Activated naive CD4-positive, alpha-beta T cell treated with Interleukin-2 at 50 U/mL for 16 hours (primary cell): ENCODE data around the gene RSPH6A.
"Not testable (repeated sequence)": the region's sequence is repeated elsewhere in the genome, so short reads cannot be mapped to it uniquely, and the experiment has no call there.

ENCODE experiments used
- DNase-seq: peaks from one replicate; pipeline ENCODE4 v3.0.0-alpha.2; 2020

The RSPH6A gene

DNA sequence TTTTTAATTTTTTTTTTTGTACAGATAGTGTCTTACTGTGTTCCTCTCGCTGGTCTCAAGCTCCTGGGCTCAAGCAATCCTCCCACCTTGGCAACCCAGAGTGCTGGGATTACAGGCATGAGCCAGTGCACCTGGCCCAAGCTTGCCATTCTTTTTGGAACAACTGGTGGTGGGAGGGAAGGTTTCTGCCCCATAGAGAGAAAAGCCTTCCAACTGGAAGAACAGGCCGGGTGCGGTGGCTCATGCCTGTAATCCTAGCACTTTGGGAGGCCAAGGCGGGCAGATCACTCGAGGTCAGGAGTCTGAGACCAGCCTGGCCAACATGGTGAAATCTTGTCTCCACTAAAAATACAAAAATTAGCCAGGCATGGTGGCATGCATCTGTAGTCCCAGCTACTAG lies 15.6 kb downstream of the RSPH6A start:
- DNase-seq, result not testable (repeated sequence)

DNA sequence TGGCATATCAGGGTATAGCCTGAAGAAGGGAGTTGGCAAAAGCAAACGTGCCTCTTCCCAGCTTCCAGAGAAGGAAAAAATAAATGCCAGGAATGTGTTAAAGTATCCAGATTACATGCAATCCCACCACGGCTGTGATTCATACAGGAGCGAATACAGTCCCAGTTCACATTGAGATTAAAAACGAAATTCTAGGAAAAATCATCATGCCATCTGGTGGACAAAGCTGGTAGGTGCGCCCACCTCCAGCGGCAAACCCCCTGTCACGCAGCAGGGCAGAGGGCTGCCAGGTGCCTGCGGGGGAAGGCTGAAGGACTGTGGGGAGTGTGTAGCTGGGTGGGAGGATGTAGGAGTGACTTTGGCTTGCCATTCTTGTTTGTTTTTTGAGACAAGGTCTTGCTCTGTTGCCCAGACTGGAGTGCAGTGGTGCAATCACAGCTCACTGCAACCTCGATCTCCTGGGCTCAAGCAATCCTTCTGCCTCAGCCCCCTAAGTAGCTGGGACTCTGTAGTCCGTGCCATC lies 16.1 kb downstream of the RSPH6A start:
- peak; percentile 63 for DNase-seq

DNA sequence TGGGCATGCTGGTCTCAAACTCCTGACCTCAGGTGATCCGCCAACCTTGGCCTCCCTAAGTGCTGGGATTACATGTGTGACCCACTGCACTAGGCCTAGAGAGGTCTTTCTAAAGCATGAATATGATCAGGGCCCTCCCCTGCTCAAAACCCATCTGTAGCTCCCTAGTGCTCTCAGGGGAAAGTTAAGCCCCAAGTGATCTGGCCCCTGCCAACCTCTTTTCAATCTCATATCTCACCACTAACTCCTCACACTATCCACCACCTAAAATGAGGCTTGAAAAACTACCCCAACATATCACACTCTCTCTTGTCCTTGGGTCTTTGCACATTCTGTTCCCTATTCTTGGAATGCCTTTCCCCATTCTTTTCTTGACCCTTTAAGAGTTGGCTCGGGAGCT lies 20.5 kb downstream of the RSPH6A start:
- no peak for DNase-seq

DNA sequence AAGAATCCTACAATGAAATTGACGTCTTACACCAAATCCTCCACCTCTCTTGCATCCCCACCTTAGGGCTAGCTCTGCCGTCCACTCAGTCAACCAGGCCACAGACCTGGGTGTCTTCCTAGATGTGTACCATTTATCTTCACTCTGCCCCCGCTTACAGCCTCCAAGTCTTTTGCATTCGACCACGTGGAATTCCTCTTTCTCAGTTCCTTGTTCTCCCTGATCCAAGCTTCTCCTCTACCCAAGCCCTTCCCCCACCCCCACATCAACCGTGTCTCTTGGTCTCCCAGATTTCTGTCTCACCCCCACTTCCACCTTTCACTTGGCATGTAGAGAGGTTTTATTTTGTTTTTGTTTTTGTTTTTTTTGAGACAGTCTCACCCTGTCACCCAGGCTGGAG lies 21.2 kb downstream of the RSPH6A start:
- DNase-seq, result no peak

DNA sequence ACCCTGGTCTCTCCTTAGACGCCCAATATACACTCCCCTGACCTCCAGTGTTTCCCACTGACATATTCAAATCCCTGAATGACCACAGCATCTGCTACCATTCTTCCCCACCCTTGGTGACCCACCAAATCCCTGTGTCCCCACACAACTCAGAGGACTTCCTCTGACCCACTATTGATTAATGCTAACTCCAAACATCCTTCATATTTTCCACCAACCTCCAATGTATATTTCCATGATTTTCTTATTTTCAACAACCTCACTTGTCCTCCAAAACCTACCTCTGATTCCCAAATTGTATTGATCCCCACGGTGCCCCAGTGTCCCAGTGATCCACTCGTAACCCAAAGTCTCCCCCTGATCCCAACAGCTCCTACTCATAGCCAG lies 21.9 kb downstream of the RSPH6A start:
- no peak for DNase-seq

DNA sequence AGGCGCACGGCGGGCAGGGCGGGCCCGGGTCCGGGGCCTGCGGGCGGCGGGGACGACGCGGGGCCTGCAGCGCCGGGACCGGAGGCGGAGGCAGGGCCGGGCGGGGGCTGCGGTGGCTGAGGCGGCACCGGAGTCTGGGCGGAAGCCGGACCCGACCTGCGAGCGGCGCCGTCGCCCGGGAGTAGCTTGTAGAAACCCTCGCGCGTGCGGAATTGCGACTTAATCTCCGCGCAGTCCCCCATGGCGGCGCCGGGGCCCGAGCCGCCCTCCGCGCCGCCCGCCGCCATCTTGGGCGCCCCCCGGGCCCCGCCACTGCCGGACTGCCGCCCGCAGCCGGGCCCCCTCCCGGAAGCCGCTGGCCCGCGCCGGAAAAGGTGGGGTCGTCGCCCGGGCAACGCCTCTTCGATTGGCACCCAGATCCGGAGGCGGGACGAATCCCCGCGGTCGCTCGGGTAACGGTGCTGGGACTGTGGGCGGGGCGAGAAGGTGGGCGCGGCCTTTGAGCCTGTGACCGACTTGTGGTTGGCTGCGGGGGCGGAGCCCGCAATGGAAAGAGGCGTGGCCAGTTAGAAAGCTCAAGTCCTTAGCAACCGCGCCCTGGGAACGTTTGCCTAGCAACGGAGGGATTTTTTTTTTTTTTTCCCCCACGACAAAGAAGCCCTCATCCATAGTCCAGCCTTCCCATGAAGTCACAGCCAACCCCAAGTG lies 22.5 kb downstream of the RSPH6A start, which contains the start of gene DMWD:
DMWD (minus strand) TSS at position 376 of the 708 bp plus-strand sequence; CDS start at position 287, 89 bp downstream.
- peak; percentile 100 for DNase-seq

DNA sequence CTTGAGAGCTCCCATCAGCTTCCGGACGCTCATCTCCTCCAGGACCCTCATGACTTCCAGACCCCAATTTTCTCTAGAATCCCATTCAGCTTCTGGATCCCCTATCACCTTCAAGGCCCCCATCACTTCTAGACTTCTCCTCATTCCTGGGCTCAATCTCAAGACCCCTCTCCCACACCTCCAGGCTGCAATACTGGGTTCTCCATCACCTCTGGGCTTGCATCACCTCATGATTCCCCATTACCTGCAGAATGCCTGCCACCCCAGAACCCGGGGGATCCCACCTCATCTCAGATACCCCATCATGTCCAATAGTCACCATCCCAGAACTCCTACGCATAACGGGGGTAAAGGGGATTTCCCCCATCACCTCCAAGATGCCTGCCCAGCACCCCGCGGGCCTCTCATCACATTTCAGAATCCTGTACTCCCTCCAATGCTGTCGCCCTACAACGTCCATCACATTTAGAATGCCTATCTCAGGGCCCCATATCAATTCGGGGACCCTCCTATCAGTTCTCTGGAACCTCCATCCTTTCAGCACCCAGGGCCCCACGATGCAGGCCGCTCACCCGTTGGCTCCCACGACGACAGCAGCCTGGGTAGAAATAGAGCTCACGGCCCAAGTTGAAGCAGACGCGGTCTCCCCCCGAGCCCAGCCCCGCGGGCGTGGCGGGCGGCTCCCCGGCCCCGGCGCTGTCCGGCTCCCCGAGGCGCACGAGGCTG lies 23.2 kb downstream of the RSPH6A start:
- DNase-seq, result peak; percentile 30

DNA sequence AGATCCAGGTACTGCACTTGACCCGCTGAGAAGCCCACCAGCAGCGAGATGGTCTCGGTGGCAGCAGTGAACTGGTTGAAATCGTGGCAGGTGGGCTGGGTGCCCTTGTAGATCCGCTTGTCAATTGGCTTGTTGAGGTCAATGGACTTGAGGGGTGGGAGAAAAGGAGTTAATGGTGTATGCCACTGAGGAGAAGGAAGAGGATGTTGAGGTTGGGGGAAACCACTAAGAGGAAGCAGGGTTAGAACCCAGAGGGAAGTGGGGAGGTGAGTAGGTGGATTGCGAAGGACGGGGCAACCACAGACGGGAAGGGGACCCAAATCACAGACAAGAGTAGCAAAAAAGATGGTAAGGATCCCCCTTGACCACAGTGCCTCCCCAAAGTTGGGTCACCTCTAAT lies 24.2 kb downstream of the RSPH6A start:
- peak; percentile 33 for DNase-seq

DNA sequence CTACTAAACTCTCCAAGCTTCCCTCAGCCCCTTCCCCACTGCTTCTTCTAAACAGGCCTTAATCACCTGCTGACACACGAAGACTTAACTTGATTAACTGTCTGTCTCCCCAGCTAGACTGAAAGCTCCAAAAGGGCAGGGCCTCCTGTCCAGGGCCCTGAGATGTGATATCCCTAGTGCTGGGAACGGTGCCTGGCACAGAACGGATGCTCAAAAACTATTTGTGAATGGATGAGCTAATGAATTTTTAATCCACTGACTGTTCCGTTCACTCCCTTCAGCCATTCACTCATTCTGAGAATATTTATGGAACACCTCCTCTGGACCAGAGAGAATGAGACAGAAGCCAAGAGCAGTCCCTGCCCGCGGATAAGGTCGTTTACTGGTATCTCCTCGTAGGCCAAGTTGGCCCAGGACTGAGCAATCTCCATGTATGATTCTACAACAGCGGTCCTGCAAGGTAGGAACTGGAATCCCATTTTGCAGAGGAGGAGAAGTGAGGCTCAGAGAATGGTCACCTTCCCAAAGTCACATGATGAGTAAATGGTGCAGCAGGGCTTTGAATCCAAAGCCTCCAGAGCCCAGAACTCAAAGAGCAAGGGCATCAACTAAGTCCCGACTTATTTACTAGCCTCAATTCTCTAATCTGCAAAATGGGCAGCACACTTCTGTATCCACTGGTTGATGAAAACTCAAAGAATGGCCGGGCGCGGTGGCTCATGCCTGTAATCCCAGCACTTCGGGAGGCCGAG lies 25.9 kb downstream of the RSPH6A start:
- no peak for DNase-seq

DNA sequence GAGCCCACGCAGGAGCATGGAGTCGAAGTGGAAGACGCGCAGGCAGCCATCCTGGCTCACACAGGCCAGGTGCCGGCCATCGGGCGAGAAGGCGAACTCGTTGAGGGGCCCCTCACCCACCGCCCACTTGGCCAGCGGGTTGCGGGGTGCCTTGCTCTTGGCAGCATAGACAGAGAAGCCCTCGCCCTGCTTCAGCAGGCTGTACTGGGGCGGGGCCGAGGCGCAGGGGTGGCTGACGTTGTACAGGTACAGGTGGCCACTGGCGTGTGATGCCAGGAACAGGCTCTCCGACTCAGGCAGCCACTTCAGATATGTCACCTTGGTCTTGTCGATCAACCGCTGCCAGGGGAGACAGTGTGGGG lies 28.6 kb downstream of the RSPH6A start:
- no peak for DNase-seq

DNA sequence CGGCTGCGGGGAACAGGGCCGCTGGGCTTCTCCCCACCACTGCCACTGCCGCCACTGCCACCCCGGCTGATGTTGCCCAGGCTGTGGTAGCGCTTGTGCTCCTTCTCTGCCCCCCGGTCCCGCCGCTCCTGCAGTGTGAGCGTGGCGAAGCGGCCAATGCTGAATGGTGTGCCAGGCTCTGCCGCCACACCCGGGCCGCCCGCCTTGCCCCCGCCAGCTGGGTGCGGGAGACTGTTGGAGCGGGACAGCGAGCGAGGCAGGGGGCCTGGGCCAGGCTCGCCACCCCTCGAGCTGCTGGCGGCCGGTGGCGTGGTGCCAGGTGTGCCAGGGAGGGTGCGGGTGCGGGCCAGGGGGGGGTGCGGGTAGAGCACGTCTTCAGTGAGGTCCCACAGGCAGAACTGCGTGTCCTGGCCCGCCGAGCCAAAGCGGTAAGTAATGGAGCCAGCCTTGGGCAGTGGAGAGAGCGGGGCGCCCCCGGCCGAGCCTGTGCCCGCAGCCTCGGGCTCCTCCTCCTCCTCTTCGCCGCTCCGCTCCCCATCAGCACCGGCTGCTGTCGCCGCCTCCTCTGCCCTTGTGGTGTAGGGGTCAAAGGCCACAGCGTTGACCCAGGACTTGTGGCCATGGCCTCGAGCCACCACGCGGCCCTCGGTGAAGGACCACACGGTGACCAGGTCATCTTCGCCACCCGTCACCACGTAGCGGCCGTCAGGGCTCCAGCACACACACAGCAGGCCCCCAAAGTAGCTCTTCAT lies 29.2 kb downstream of the RSPH6A start:
- no peak for DNase-seq

DNA sequence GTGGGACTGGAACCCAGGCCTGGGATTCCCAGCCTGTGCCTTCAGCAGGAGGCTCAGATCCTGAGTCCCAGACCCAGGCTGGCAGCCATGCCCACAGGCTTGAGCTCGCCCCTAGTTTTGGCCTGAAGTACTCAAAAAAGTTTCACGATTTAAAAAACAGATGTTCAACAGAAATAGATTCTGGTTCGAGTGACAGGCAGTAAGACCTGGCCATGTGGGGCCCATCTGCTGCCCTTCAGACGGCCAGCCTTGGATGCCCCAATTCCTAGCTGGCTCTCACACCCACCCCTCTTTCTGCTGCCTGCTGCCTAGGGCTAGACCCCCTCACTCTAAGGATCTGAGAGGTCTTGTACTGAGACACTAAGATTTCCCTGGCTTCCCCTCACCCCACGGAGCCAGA lies 30.0 kb downstream of the RSPH6A start:
- no peak for DNase-seq

DNA sequence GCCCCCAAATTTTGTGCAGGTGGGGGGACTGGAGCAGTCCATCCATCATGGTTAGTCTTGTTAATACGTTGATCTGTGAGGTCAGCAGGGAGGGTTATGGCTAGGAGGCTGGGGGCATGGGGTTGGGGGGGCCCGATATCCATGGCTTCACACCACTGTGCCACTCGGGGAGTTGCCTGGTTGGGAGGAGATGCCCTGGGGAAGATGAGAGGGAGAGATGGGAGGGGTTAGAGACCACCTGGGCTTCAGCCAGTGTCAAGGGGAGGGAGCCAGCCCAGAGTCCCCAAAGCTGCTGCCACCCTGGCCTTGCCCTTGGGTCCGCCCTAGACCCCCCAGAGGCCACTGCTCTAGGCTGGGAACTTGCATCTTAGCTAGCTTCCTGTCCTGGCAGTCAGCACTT lies 31.0 kb downstream of the RSPH6A start:
- DNase-seq, result no peak

DNA sequence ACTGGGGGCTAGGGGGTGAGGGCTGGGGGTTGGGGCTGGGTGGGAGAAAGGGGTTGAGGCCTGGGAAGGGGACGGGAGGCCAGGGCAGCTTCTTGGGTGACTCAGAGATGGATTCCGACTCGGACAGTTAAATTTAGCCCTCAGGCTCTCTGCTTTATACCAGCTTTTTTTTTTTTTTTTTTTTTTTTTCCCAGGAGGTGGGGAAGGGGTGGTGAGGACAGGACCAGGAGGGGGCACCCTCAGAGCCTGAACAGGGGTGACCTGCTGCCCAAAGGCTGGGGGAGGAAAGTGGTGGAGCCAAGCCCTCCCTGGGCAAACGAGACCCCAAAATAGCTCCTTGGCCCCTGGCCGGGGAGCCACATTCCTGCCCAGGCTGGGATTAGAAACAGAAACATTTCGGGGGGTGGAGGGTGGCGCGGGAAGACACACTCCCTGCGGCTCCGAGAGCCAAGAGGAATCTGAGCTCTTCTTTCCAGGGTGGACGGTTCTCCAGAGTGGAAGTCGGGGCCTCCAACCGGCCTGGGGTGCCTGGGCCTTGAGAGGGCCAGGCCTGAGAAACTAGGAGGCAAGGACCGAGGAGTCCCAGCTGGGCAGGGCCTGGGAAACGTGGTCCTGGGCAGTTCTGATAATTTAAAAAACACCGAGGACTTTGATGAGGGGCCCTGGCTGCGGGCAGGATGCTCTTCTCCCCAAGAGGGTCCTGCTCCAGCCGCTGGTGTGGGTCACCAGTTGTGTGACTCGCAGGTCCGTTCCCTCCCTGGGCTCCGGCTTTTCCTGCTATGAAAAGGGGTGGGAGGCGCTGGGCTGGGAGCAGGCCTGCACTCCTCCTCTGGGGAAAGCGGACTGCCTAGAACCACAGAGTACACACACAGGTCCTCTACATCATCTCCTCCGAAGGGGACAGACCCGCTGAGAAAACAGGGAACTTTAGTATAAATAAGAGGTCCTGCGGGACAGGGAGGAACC lies 32.0 kb downstream of the RSPH6A start:
- no peak for DNase-seq

DNA sequence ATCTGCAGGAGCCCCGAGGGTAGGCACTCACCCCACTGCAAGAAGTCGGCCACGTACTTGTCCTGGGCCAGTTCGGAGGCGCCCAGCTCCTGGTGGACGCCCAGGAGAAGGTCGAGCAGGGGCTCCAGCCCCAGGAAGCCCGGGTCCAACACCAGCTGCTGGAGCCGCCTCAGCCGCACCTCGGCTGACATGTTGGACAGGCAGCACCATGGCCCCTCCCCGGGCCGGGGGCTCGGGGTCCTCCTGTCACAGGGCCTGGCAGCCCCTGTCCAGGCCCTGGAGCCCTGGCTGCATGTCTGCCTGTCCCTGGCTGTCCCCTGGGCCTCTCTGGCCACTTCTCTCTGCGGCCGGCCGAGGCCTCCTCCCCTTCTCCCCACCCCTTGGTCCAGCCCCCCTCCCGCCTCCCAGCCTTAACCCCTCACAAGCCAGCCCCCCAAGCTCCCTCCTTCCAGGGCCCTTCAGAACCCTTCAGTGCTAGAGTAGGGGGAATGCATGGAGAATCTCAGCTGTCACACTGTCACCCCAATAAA lies 32.9 kb downstream of the RSPH6A start, which contains the start of gene DMPK:
DMPK (minus strand) TSS at position 329 of the 530 bp plus-strand sequence; CDS start at position 191, 138 bp downstream.
- no peak for DNase-seq

DNA sequence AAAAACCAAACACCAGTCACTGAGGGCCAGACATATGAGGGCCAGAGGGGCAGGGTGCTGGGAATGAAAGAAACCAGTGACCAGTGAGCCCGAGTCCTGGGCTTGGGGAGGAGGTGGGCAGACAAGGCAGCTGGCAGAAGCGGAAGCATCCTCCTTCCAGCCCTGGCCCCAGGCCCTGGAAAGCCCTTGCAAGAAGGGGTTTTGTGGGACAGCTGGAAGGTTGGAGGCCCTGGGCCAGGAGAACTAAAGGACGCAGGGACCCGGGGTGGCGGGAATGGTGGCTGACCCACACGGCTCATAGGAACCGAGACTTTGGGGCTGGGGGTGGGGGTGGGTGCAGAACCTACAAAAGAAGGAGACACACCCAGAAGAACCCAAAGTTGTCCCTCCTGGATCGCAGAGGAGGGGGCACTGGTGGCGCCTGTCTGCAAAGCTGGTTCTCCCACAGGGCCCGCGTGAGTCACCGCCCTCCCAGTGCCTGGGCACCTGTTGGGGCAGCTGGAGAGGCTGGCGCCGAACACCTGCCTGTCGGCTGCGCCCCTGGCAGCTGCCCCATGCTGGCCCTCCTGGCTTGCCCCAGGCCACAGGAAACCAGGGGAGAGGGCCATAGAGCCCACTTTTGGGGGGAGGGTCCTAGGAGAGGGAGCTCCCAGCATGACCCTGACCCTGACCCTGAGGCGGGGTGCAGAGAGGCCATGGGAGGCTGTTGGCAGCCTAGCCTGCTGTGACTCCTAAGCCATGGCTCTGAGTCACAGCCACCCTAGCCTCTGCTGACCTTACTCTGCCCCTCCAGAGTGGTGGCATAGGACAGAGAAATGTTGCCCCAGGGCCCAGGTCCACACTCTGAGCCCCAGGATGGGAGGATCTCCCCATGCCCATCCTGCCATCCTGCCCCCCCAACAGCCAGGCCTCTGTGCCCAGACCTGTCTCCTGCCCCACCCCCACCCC lies 33.6 kb downstream of the RSPH6A start:
- DNase-seq, result no peak

DNA sequence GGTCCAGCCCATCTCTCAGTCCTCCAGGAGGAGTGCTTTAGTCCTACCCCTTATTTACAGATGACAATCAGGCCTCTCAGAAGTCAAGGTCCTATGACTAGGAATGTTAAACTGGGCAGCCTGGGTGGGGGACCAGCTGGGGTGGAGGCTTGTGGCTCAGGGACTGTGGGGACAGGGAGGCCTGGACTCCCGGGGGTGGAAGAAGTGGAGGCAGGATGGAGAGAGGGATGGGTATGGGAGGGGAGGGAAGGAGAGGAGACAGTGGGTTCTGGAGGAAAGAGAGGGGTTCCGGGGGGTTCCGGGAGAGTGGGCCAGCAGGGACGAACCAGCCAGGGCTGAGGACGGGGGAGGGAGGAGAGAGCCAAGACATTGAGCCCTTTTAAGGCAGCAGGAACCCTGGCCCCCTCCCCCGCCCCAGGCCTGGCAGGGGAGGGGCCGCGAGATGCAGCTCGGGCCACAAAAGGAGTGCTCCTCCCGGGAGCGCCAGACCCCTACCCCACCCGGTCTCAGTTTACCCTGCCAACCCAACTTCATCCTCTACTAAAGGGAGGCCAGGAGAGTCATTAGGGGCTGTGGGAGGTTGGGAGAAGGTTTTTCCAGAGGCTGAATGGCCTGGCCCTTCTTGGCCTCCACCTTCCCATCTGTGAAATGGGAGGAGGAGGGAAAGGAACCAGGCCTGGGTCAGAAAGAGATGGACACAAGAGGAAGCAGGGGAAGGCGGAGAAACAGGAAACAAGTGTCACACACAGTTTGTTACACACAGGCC lies 34.5 kb downstream of the RSPH6A start:
- no peak for DNase-seq

DNA sequence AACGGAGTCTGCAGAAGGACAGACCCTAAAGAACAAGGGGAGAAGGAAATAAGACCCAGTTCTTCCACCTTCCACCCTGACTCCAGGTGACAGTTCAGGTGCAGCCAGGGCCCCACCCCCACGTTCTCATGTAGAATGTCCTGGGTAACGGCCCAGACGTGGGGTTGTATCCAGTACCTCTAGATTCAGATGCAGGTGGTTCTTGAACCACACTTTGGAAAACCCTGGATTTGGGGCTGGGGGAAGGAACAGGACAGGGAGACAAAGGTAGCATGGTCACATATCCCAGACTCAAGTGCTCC lies 35.0 kb downstream of the RSPH6A start:
- DNase-seq, result no peak
